ENCODE measurements around the gene ARL10. TPM values are rescaled to one million over a fixed set of nuclear protein-coding genes. Genes with fewer than 3 reads are reported as not detected.

Gene ARL10
- total and polyA plus RNA-seq, 2 donors from 2014 or later: 2.9 to 6.2 TPM

GRCh38 chr5:176319827-176320554 lies 45.3 kb upstream of the ARL10 start:
- Histone ChIP-seq H3K9me3 (ENCODE audit: control insufficient read depth in 2 of 3, insufficient read depth in 1 of 3, low read length in 3 of 3) (no peaks in the 10 kb centered on the region), H3K9ac (ENCODE audit: low read length in 3 of 3) (no peak overlapping the region), H3K4me3 (ENCODE audit: low read length in 3 of 3) (no peak overlapping the region), H3K4me1 (ENCODE audit: control insufficient read depth in 2 of 3, insufficient read depth in 2 of 3, low read depth in 1 of 3, low read length in 3 of 3) (no peaks in the 10 kb centered on the region), H3K27me3 (ENCODE audit: control insufficient read depth, insufficient read depth, low read length) (no peaks in the 10 kb centered on the region), H3K27ac (ENCODE audit: low read depth in 2 of 2, low read length in 2 of 2) (no peak overlapping the region), H3K36me3 (ENCODE audit: control insufficient read depth in 2 of 3, insufficient read depth in 3 of 3, low read length in 3 of 3) (peaks cover 2 to 12% (median 4%) of the 10 kb centered on the region in 3 donors)
- FAIRE-seq: no peak
- DNase-seq: no peak
- intact Hi-C loops (cut with DNase I): no loop called here
- peak; percentile 19 for TF ChIP-seq CTCF (IDR thresholded peaks at IDR 0.05; ENCODE audit: borderline replicate concordance, extremely low read depth, insufficient read depth)

GRCh38 chr5:176320577-176320976 lies 44.7 kb upstream of the ARL10 start:
- Histone ChIP-seq H3K27ac (ENCODE audit: low read depth in 2 of 2, low read length in 2 of 2) (no peak overlapping the region), H3K4me3 (ENCODE audit: low read length in 3 of 3) (no peak overlapping the region), H3K36me3 (ENCODE audit: control insufficient read depth in 2 of 3, insufficient read depth in 3 of 3, low read length in 3 of 3) (peaks cover 0 to 12% (median 4%) of the 10 kb centered on the region in 3 donors), H3K9me3 (ENCODE audit: control insufficient read depth in 2 of 3, insufficient read depth in 1 of 3, low read length in 3 of 3) (no peaks in the 10 kb centered on the region), H3K9ac (ENCODE audit: low read length in 3 of 3) (no peak overlapping the region), H3K27me3 (ENCODE audit: control insufficient read depth, insufficient read depth, low read length) (no peaks in the 10 kb centered on the region), H3K4me1 (ENCODE audit: control insufficient read depth in 2 of 3, insufficient read depth in 2 of 3, low read depth in 1 of 3, low read length in 3 of 3) (no peaks in the 10 kb centered on the region)
- no peak for FAIRE-seq
- no peak for TF ChIP-seq CTCF (IDR thresholded peaks at IDR 0.05; ENCODE audit: borderline replicate concordance, extremely low read depth, insufficient read depth)
- intact Hi-C loops (cut with DNase I): no loop called here
- DNase-seq: no peak

- H3K4me3 ChIP-seq (ENCODE audit: low read length in 3 of 3): no peak overlapping the region
- H3K9ac ChIP-seq (ENCODE audit: low read length in 3 of 3): no peak overlapping the region
- DNase-seq (no peak), FAIRE-seq (no peak)
- H3K36me3 ChIP-seq (ENCODE audit: control insufficient read depth in 2 of 3, insufficient read depth in 3 of 3, low read length in 3 of 3): peaks cover 0 to 2% (median 0%) of the 10 kb centered on the region in 3 donors
- TF ChIP-seq CTCF (IDR thresholded peaks at IDR 0.05; ENCODE audit: borderline replicate concordance, extremely low read depth, insufficient read depth): no peak
- peaks cover 0 to 16% (median 8%) of the 10 kb centered on the region in 3 donors for H3K4me1 ChIP-seq (ENCODE audit: control insufficient read depth in 2 of 3, insufficient read depth in 2 of 3, low read depth in 1 of 3, low read length in 3 of 3)
- no peaks in the 10 kb centered on the region for H3K9me3 ChIP-seq (ENCODE audit: control insufficient read depth in 2 of 3, insufficient read depth in 1 of 3, low read length in 3 of 3)
- intact Hi-C loops (cut with DNase I): no loop called here
- no peak overlapping the region for H3K27ac ChIP-seq (ENCODE audit: low read depth in 2 of 2, low read length in 2 of 2)
- no peaks in the 10 kb centered on the region for H3K27me3 ChIP-seq (ENCODE audit: control insufficient read depth, insufficient read depth, low read length)
These were observed 31.1 kb upstream of the ARL10 start for GRCh38 chr5:176334031-176334770.

All from kidney (tissue), 14 donors.